Cerebellar cortex (tissue), 1 donor: ENCODE results near the gene PCCA.
"Not testable (repeated sequence)": the region's sequence is repeated elsewhere in the genome, so short reads cannot be mapped to it uniquely, and the experiment has no call there.

Experiments
- DNase-seq: peaks from one replicate; pipeline ENCODE4 v3.0.0-alpha.2; 2015; ENCODE audit warnings: low spot score

The PCCA gene

GRCh38 chr13:100140441-100140840, 51.5 kb downstream of the PCCA start:
- no peak for DNase-seq

- DNase-seq, result not testable (repeated sequence)
Measured at GRCh38 chr13:100141461-100141961, 52.6 kb downstream of the PCCA start.

DNA sequence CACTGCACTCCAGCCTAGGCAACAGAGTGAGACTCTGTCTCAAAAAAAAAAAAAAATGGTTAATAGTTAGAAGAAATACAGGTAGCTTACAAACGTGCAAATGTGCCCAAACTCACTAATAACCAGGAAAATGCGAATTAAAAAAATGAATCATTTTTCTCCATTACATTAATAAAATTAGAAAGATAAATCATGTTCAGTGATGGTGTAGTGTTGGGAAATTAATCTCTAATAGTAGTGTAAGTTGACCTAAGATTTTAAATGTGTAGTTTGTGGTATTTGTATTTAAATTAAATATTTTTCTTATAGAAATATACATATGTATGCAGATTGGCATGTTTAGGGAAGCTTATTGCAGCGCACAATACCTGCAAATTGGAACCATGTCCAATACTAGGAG, 57.6 kb downstream of the PCCA start:
- no peak for DNase-seq

GRCh38 chr13:100147825-100148224, 58.9 kb downstream of the PCCA start:
- no peak for DNase-seq

DNA sequence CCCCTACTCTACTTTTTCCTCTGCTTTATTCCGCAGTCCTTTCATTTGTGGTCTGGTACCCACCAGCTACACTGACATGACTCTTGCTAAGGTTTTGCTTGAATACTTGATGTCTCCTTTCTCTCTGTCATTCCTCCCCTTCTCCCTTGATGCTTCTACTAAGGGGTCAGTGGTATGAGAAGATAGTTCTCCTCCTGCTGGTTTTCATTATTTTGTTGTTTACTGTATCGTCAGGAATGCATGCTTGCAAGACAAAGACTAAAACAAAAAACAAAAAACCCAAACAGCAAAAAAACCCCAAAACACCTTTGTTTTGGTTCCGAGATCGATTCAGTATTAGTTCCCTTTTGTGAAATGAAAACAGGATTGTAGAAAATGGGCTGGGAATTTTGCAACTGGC, 59.5 kb downstream of the PCCA start:
- DNase-seq, result no peak

GRCh38 chr13:100149389-100149788, 60.5 kb downstream of the PCCA start:
- no peak for DNase-seq

DNA sequence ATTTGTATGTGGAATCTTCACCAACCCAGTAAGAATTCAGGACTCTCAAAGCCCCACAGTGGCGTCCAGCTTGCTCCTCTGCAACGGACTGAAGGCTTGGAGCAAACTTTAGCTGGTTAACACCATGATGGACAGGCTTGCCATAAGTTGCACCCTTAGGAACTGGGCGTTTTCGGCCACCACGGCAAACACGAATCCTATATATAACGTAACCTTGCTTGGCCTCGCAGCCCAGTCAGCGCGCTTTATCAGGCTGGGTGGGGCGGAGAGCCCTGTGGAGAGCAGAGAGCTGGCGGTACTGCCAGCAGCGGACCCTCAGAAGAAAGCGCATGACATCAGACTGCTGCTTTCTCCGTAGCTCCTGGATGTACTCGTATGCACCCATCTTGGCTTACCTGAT, 61.8 kb downstream of the PCCA start:
- DNase-seq, result not testable (repeated sequence)

DNA sequence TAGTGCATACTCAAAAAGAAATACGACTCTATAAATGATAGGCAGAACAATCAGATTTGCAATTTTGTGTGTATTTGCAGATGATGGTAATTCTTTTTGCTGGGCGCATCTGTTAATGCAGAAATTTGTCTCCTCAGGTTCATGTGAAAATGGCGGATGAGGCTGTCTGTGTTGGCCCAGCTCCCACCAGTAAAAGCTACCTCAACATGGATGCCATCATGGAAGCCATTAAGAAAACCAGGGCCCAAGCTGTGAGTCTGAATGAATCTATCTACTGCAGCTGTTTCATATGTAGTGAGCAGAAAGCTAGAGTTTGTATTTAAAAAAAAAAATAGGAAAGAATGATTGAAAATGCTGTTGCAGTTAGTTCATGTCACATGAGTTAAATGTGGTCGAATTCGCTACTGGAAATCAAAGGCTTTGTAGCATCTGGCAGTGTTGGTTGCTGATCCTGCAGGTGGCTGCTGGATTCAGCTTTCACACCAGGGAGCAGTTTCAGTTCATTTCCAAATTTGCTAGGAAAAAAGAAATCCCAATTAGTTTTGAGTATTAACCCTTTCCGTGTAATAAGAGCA, 66.0 kb downstream of the PCCA start:
- DNase-seq, result no peak

DNA sequence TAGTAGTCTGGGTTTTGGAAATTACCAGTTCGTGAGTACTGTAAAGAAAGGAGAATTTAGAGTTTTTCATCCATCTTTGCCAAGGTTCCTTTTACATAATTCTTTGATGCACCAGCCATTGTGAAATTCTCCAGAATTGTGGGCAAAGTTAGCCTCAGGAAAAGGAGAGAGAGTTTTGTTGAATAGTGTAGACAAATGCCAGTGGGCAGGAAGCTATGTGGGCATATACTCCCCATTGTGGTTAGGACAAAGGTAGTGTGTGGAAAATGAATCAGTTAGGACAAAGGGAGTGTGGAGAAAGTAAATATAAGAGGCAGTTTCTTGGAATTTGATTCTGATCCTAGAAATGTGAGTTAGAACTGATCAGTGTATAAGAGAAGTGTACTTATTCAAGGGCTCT, 67.9 kb downstream of the PCCA start:
- no peak for DNase-seq

GRCh38 chr13:100158569-100158968, 69.7 kb downstream of the PCCA start:
- no peak for DNase-seq

- DNase-seq, result no peak
Measured at GRCh38 chr13:100159584-100159983, 70.7 kb downstream of the PCCA start.

DNA sequence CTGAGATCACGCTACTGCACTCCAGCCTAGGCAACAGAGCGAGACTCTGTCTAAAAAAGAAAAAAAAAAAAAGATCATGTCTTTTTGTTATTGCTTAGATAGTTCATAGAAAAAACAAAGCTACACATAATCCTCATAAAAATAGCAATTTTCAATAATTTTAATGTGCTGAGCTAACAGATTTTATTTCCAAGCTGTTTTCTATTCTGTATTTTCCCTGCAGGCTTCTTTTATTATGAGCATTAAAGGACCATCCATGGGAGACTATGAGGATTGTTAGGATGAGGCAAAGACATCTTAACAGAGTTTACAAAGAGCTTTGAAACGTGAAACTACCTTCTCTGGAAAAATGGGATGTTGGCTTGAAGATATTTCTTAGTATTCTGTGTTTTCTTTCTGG, 71.6 kb downstream of the PCCA start:
- no peak for DNase-seq

- DNase-seq, result no peak
Measured at GRCh38 chr13:100163375-100163774, 74.5 kb downstream of the PCCA start.

DNA sequence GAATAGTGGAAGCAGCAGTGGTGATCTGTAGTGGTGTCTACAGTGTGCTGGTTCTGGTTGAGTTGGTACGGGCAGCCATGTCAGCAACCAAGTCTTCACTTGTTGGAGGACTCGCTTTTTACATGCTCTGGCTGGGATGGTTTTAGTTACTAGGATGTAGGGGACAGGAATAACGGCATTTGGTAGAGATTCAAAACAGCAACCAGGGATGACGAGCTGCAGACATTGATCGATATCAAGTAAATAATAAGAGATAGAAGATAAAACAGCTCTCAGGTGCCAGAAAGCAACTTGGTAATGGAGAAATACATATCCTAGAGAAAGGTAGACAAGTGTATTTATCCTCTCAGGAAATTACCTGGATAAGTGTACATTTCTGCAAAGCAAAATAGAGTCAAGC, 84.3 kb downstream of the PCCA start:
- DNase-seq, result no peak

DNA sequence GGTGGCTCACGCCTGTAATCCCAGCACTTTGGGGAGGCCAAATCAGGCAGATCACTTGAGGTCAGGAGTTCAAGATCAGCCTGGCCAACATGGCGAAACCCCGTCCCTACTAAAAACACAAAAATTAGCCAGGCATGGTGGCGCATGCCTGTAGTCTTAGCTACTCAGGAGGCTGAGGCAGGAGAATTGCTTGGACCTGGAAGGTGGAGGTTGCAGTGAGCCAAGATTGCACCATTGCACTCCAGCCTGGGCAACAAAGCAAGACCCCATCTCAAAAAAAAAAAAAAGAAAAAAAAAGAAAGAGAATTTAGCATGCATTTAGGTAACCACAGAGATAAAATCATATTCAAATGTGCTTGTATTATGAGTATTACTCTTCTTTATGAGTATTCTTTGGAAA, 85.6 kb downstream of the PCCA start:
- DNase-seq, result not testable (repeated sequence)

GRCh38 chr13:100175078-100175802, 86.3 kb downstream of the PCCA start:
- no peak for DNase-seq

- DNase-seq, result no peak
Measured at GRCh38 chr13:100175803-100176182, 86.9 kb downstream of the PCCA start.

DNA sequence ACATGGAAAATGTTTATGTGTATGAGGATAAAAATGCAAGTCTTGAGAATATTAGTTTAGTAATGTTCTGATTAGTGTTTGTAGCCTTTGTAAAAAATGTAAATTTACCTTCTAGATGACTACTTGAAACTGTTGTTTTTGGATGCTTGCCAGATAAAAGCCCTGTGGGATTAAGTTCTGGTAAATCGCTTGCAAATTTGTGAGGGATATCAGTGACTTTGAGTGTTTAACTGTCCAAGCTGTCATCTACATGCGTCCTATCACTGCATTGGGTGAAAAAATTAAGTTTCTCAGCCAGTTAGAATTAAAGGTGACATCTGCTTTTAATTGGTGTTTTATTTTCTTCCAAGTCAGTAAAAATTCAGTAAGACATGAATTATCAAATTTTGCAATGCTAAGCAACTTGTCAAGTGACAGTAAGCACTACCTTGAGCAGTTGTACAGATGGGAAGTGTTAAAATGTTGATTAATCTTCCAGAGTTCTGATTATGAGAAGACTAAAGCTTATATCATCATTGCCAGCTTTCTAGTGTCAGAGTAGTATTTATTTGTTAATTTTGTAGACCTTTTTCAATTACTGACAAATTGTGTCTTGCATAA, 88.0 kb downstream of the PCCA start:
- no peak for DNase-seq

DNA sequence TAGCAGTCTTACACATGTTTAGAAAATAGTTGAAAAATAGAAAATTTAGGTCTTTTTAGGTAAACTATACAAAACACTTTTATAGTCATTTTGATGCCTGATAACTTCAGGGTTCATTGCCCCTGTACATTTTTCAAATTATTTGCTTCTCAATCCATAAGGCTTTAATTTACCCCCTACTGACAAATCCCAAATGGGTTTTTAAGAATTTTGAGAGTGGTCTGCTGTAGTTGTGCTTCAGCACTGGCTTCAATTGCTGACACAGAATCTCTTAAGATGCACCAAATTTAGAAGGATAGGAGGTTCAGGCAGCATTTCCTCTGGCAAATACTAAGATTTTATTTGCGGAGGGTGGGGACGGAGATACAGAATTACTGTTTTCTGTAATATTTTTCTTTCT, 89.4 kb downstream of the PCCA start:
- DNase-seq, result no peak

- DNase-seq, result no peak
Measured at GRCh38 chr13:100179276-100179675, 90.4 kb downstream of the PCCA start.

- no peak for DNase-seq
Measured at GRCh38 chr13:100182900-100183490, 94.1 kb downstream of the PCCA start.

DNA sequence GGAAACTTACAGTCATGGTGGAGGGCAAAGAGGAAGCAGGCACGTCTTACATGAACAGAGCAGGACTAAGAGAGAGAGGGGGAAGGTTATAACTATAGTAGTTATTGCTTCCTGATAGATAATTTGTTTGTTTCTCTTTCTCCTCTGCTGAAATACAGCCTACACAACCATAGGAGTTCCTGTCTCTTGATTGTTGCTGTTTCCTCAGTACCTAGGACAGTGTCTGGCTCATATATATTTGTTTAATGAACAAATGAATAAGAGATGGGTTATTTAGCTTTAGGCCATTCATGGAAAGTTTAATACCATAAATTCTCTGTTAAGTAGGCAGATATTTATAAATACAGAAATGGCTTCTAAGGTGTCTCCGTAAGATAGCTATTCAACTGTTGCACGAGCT, 95.2 kb downstream of the PCCA start:
- DNase-seq, result no peak

GRCh38 chr13:100195568-100195967, 106.7 kb downstream of the PCCA start:
- peak; percentile 22 for DNase-seq
